HepG2 (cell line): ENCODE data around the gene PSAP. TPM values are rescaled to one million over a fixed set of nuclear protein-coding genes. Genes with fewer than 3 reads are reported as not detected.

Experiments used
- FOXA1 ChIP-seq, 2 experiments: fragments of 450-650 bp in 1 of 2; sonication (generic) in 1 of 2; formaldehyde crosslinking in 1 of 2; IDR thresholded peaks; 2 replicates each; pipeline versions ENCODE4 v1.4.0 to v1.6.1; 2016 to 2020; ENCODE audit warnings: missing genetic modification reagents in 1 of 2
- FOXO1 ChIP-seq: sonication (generic); formaldehyde crosslinking; IDR thresholded peaks from 2 replicates; pipeline ENCODE4 v1.4.0; 2020; ENCODE audit warnings: missing genetic modification reagents
- HNF4A ChIP-seq: sonication (generic); formaldehyde crosslinking; IDR thresholded peaks from 2 replicates; pipeline ENCODE4 v1.4.0; 2020; ENCODE audit warnings: missing genetic modification reagents
- KLF16 ChIP-seq, 2 experiments: sonication (generic) in 1 of 2; formaldehyde crosslinking in 1 of 2; IDR thresholded peaks; 2 replicates each; pipeline versions ENCODE4 v1.6.1 to v1.8.0; 2016 to 2023; ENCODE audit warnings: missing genetic modification reagents in 2 of 2, missing compliant biosample characterization in 1 of 2
- PITX1 ChIP-seq: sonication (generic); formaldehyde crosslinking; IDR thresholded peaks from 2 replicates; pipeline ENCODE4 v1.5.1; 2020; ENCODE audit warnings: mild to moderate bottlenecking, missing genetic modification reagents
- RAD21 ChIP-seq: fragments of 450-650 bp; formaldehyde crosslinking; IDR thresholded peaks from 2 replicates; pipeline ENCODE4 v1.5.0; 2020; ENCODE audit warnings: mild to moderate bottlenecking
- SMC3 ChIP-seq: IDR thresholded peaks from 2 replicates; pipeline ENCODE4 v1.6.1; 2011; ENCODE audit warnings: low read length, improper control_type of control experiment
- SP4 ChIP-seq: sonication (generic); formaldehyde crosslinking; IDR thresholded peaks from 2 replicates; pipeline ENCODE4 v1.8.1; 2023; ENCODE audit warnings: mild to moderate bottlenecking, missing genetic modification reagents
- TAF1 ChIP-seq: sonication (generic); formaldehyde crosslinking; IDR thresholded peaks from 2 replicates; pipeline ENCODE4 v1.4.0; 2020; ENCODE audit warnings: missing genetic modification reagents
- TEAD3 ChIP-seq: optimal IDR thresholded peaks from 2 replicates; pipeline ENCODE3; 2016; ENCODE audit warnings: borderline replicate concordance
- U2AF1 ChIP-seq: fragments of 200-400 bp; formaldehyde crosslinking; optimal IDR thresholded peaks from 2 replicates; pipeline ENCODE3; 2017; ENCODE audit warnings: mild to moderate bottlenecking, low read depth, low read length
- ZBTB38 ChIP-seq: sonication (generic); formaldehyde crosslinking; IDR thresholded peaks from 2 replicates; pipeline ENCODE4 v1.5.1; 2020; ENCODE audit warnings: mild to moderate bottlenecking, missing genetic modification reagents
- ZMYM4 ChIP-seq: sonication (generic); formaldehyde crosslinking; IDR thresholded peaks from 2 replicates; pipeline ENCODE4 v1.8.1; 2023; ENCODE audit warnings: mild to moderate bottlenecking, missing genetic modification reagents
- ZNF232 ChIP-seq: sonication (generic); formaldehyde crosslinking; IDR thresholded peaks from 2 replicates; pipeline ENCODE4 v1.4.0; 2020; ENCODE audit warnings: missing genetic modification reagents, borderline replicate concordance
- ZNF558 ChIP-seq: sonication (generic); formaldehyde crosslinking; IDR thresholded peaks from 2 replicates; pipeline ENCODE4 v1.9.0; 2022; ENCODE audit warnings: mild to moderate bottlenecking, missing genetic modification reagents, borderline replicate concordance
- polyA plus RNA-seq, 8 experiments: library from polyadenylated mRNA; depleted of rRNA in 3 of 8; stranded (reverse) in 7 of 8; unstranded in 1 of 8; fragments of >200 nt; fragmentation: Illumina TruSeq in 4 of 8; extraction: Trizol in 4 of 8; gene quantifications; 2 replicates each; pipeline versions ENCODE4 v1.2.1 to v1.2.3, GENCODE V29; 2011 to 2016; ENCODE audit warnings: low read depth in 4 of 8, missing spikeins in 1 of 8, mixed read lengths in 1 of 8; ENCODE audit not compliant: insufficient read depth in 1 of 8
- total RNA-seq, 5 experiments: library from RNA; depleted of rRNA; stranded (reverse); fragments of >200 nt; fragmentation: Illumina TruSeq; extraction: Trizol; gene quantifications; 2 replicates each; pipeline ENCODE4 v1.2.3, GENCODE V29; 2016; ENCODE audit warnings: low read depth in 1 of 5
- TF ChIP-seq, protein P1 (sequence below): sonication (generic); formaldehyde crosslinking; IDR thresholded peaks from 2 replicates; pipeline ENCODE4 v1.5.0; 2020; ENCODE audit warnings: mild to moderate bottlenecking, missing genetic modification reagents, borderline replicate concordance
- TF ChIP-seq, protein P2 (sequence below): IDR thresholded peaks from 2 replicates; pipeline ENCODE4 v1.6.1; 2012; ENCODE audit warnings: inconsistent platforms
- TF ChIP-seq, protein P3 (sequence below), 2 experiments: fragments of 450-650 bp in 1 of 2; sonication (generic) in 1 of 2; formaldehyde crosslinking; IDR thresholded peaks; 2 replicates each; pipeline versions ENCODE4 v1.5.0 to v1.8.0; 2020 to 2022; ENCODE audit warnings: mild to moderate bottlenecking in 1 of 2, missing genetic modification reagents in 1 of 2
- TF ChIP-seq, protein P4 (sequence below): sonication (generic); formaldehyde crosslinking; IDR thresholded peaks from 2 replicates; pipeline ENCODE4 v1.4.0; 2020; ENCODE audit warnings: missing genetic modification reagents
- TF ChIP-seq, protein P5 (sequence below): sonication (generic); formaldehyde crosslinking; IDR thresholded peaks from 2 replicates; pipeline ENCODE4 v1.9.0; 2022; ENCODE audit warnings: missing genetic modification reagents, mild to moderate bottlenecking, borderline replicate concordance

Gene PSAP
- total and polyA plus RNA-seq, 2 of the 13 experiments (the other 11 are each of a cell fraction or from before 2014, with no cell fraction given): 323 to 643 TPM

DNA sequence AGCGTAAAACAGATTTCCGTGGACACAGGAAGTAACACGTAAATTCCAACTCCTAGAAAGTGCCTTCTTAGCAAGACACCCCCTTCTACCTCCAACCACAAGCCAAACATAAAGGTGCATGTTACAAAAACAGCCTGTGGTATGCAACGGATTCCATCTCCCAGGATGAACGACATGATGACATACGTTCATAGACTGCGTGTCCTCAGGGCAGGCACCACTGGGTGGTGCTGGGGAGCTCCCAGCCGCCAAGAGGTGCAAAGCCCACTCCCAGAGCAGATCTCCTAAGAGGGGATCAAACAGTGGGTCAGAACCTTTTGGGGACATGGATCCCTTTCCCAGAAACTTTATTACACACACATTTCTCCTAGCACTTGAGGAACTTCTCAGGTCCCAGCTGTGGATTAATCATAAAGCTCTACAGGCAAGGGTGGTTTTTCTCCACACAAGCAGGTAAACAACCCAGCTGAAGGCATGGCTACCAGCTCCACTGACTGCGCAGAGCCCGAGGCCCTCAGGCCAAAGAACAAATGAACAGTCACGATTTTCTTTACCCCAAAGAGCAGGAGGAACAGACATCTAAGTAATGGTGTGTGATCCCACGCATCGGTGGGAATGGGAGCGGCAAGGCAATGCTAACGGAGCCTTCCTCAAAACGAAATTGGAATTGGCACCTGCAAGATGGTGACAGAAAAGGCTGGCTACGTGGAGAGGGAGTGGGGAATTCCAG lies 13.8 kb downstream of the PSAP start (continued):
- TF ChIP-seq, protein P1, sequence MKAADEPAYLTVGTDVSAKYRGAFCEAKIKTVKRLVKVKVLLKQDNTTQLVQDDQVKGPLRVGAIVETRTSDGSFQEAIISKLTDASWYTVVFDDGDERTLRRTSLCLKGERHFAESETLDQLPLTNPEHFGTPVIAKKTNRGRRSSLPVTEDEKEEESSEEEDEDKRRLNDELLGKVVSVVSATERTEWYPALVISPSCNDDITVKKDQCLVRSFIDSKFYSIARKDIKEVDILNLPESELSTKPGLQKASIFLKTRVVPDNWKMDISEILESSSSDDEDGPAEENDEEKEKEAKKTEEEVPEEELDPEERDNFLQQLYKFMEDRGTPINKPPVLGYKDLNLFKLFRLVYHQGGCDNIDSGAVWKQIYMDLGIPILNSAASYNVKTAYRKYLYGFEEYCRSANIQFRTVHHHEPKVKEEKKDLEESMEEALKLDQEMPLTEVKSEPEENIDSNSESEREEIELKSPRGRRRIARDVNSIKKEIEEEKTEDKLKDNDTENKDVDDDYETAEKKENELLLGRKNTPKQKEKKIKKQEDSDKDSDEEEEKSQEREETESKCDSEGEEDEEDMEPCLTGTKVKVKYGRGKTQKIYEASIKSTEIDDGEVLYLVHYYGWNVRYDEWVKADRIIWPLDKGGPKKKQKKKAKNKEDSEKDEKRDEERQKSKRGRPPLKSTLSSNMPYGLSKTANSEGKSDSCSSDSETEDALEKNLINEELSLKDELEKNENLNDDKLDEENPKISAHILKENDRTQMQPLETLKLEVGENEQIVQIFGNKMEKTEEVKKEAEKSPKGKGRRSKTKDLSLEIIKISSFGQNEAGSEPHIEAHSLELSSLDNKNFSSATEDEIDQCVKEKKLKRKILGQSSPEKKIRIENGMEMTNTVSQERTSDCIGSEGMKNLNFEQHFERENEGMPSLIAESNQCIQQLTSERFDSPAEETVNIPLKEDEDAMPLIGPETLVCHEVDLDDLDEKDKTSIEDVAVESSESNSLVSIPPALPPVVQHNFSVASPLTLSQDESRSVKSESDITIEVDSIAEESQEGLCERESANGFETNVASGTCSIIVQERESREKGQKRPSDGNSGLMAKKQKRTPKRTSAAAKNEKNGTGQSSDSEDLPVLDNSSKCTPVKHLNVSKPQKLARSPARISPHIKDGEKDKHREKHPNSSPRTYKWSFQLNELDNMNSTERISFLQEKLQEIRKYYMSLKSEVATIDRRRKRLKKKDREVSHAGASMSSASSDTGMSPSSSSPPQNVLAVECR (CRISPR knock-in tag): peak; percentile 28; the same call in 1 of the 2 replicates
- peak; percentile 58; the same call in 1 of the 2 replicates for TF ChIP-seq RAD21 (CRISPR knock-in tag)
- peak; percentile 39; the same call in 1 of the 2 replicates for TF ChIP-seq ZMYM4 (CRISPR knock-in tag)
- TF ChIP-seq U2AF1: peak; percentile 50
- TF ChIP-seq FOXA1 (IDR thresholded peaks at IDR 0.05): no peak
- peak; percentile 18; the same call in 1 of the 2 replicates for TF ChIP-seq FOXA1 (CRISPR knock-in tag; IDR thresholded peaks at IDR 0.05)
- 0 out of 2 replicates have a peak, but pooled peaks have one; percentile 31 for TF ChIP-seq ZNF232 (CRISPR knock-in tag)
- 0 out of 2 replicates have a peak, but pooled peaks have one; percentile 14 for TF ChIP-seq PITX1
- TF ChIP-seq SP4 (CRISPR knock-in tag): no peak
- TF ChIP-seq KLF16 (CRISPR knock-in tag; IDR thresholded peaks at IDR 0.05): 0 out of 4 replicates have a peak, but pooled peaks of 1 of the 2 experiments have one; percentile 43
- TF ChIP-seq, protein P2, sequence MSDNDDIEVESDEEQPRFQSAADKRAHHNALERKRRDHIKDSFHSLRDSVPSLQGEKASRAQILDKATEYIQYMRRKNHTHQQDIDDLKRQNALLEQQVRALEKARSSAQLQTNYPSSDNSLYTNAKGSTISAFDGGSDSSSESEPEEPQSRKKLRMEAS: peak; percentile 14; the same call in 1 of the 2 replicates
- peak; percentile 43; the same call in 1 of the 2 replicates for TF ChIP-seq HNF4A (CRISPR knock-in tag)
- peak; percentile 70 for TF ChIP-seq TEAD3 (CRISPR knock-in tag)
- 0 out of 2 replicates have a peak, but pooled peaks have one; percentile 22 for TF ChIP-seq TAF1 (CRISPR knock-in tag)
- TF ChIP-seq SMC3: peak; percentile 62
- TF ChIP-seq, protein P3, sequence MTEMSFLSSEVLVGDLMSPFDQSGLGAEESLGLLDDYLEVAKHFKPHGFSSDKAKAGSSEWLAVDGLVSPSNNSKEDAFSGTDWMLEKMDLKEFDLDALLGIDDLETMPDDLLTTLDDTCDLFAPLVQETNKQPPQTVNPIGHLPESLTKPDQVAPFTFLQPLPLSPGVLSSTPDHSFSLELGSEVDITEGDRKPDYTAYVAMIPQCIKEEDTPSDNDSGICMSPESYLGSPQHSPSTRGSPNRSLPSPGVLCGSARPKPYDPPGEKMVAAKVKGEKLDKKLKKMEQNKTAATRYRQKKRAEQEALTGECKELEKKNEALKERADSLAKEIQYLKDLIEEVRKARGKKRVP (CRISPR knock-in tag; IDR thresholded peaks at IDR 0.05): peak in 1 of 2 experiments; percentile 66; a peak in 2 of 4 replicates
- peak; percentile 95 for TF ChIP-seq ZBTB38 (CRISPR knock-in tag)
- TF ChIP-seq, protein P4, sequence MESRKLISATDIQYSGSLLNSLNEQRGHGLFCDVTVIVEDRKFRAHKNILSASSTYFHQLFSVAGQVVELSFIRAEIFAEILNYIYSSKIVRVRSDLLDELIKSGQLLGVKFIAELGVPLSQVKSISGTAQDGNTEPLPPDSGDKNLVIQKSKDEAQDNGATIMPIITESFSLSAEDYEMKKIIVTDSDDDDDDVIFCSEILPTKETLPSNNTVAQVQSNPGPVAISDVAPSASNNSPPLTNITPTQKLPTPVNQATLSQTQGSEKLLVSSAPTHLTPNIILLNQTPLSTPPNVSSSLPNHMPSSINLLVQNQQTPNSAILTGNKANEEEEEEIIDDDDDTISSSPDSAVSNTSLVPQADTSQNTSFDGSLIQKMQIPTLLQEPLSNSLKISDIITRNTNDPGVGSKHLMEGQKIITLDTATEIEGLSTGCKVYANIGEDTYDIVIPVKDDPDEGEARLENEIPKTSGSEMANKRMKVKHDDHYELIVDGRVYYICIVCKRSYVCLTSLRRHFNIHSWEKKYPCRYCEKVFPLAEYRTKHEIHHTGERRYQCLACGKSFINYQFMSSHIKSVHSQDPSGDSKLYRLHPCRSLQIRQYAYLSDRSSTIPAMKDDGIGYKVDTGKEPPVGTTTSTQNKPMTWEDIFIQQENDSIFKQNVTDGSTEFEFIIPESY (CRISPR knock-in tag): peak; percentile 99
- TF ChIP-seq FOXO1 (CRISPR knock-in tag): peak; percentile 47; the same call in 1 of the 2 replicates
- no peak for TF ChIP-seq ZNF558 (CRISPR knock-in tag)
- TF ChIP-seq, protein P5, sequence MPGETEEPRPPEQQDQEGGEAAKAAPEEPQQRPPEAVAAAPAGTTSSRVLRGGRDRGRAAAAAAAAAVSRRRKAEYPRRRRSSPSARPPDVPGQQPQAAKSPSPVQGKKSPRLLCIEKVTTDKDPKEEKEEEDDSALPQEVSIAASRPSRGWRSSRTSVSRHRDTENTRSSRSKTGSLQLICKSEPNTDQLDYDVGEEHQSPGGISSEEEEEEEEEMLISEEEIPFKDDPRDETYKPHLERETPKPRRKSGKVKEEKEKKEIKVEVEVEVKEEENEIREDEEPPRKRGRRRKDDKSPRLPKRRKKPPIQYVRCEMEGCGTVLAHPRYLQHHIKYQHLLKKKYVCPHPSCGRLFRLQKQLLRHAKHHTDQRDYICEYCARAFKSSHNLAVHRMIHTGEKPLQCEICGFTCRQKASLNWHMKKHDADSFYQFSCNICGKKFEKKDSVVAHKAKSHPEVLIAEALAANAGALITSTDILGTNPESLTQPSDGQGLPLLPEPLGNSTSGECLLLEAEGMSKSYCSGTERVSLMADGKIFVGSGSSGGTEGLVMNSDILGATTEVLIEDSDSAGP (CRISPR knock-in tag): 0 out of 2 replicates have a peak, but pooled peaks have one; percentile 10
